ENCODE measurements around the gene ADCK1. TPM values are rescaled to one million over a fixed set of nuclear protein-coding genes. Genes with fewer than 3 reads are reported as not detected.

ADCK1 gene
- total and polyA plus RNA-seq, 2 donors (not counting 3 experiments of a cell fraction or from before 2014, with no cell fraction given) = 4.2 to 6.9 TPM

GRCh38 chr14:77892381-77892871 is 92.5 kb downstream of the ADCK1 start:
- dilution Hi-C loops (cut with MboI; ENCODE audit: extremely low pct_ligation_motif_present, low sequenced_read_pairs) = no loop called here
- no peak overlapping the region for H3K4me2 ChIP-seq (ENCODE audit: insufficient read depth, low read length)
- CTCF ChIA-PET = no interaction called here
- H3K4me1 ChIP-seq (ENCODE audit: control insufficient read depth, extremely low read depth, insufficient read depth, low read length) = no peaks in the 10 kb centered on the region
- no peak overlapping the region for H3K9ac ChIP-seq (replicated peaks; ENCODE audit: extremely low read depth, insufficient read depth, low read length)
- BruUV-seq (replicated peaks) = no TSS peak
- POLR2A ChIA-PET = no interaction called here
- TF ChIP-seq FOS (IDR thresholded peaks at IDR 0.05; ENCODE audit: borderline replicate concordance, insufficient read depth, low read length) (no peak), EZH2 (IDR thresholded peaks at IDR 0.05; ENCODE audit: borderline replicate concordance, low read depth, low read length, severe bottlenecking) (no peak), GATA2 (IDR thresholded peaks at IDR 0.05; ENCODE audit: insufficient read depth, insufficient read length, low read depth, low read length) (no peak)
- DNase-seq (ENCODE audit: low read depth, low spot score) (no peak), FAIRE-seq (no peak)
- no peaks in the 10 kb centered on the region for H3K79me2 ChIP-seq (ENCODE audit: control insufficient read depth, insufficient read depth, low read length)
- no peaks in the 10 kb centered on the region for H3K27me3 ChIP-seq (ENCODE audit: control insufficient read depth in 2 of 2, insufficient read depth in 2 of 2, low read length in 2 of 2)
- H2AFZ ChIP-seq (ENCODE audit: low read depth, low read length) = no peak overlapping the region
- no peaks in the 10 kb centered on the region for H4K20me1 ChIP-seq (replicated peaks; ENCODE audit: control insufficient read depth, extremely low read depth, insufficient read depth, low read length)
- no peak overlapping the region for H3K27ac ChIP-seq (ENCODE audit: insufficient read depth, low read depth, low read length)
- no peaks in the 10 kb centered on the region for H3K9me1 ChIP-seq (replicated peaks; ENCODE audit: control insufficient read depth, extremely low read depth, insufficient read depth, low read length)
- no peak overlapping the region for H3K4me3 ChIP-seq (replicated peaks in 1 of 3; ENCODE audit: insufficient read depth in 1 of 3, low read depth in 1 of 3, low read length in 3 of 3)
- H3K9me3 ChIP-seq (replicated peaks; ENCODE audit: control insufficient read depth, insufficient read depth, low read length) = no peaks in the 10 kb centered on the region
- intact Hi-C loops (cut with micrococcal nuclease) = no loop called here
- no peaks in the 10 kb centered on the region for H3K36me3 ChIP-seq (ENCODE audit: control insufficient read depth in 2 of 2, extremely low read depth in 1 of 2, insufficient read depth in 2 of 2, low read length in 2 of 2)

DNA sequence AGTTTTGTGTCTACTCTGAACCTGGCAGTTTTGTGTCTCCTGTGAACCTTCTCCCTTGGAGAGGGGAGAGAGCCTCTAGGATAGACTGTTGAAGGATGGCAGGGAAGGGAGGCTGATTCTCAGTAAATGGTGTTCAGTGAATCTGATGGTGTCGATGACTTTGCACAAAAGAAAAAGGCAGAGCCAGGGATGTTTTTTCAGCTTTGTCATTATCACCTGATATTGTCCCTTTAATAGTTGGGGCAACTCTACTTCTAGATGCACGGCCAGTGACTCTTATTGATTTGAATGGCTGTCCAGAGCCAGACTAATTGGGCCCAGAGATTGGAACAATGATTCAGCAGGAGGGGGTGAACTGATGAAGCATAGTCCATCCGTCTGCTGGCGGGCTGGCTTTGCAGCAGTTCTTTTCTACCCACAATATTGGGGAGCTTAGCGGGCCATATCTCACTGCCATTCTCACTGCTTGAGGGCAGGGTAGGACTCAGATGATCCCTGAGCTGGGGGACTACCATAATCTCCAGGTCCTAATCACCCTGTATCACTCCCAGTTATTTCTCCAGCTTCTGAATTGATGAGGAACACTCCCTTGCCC is 93.1 kb downstream of the ADCK1 start:
- Histone ChIP-seq H2AFZ (ENCODE audit: low read depth, low read length) (no peak overlapping the region), H3K9ac (replicated peaks; ENCODE audit: extremely low read depth, insufficient read depth, low read length) (no peak overlapping the region), H3K9me3 (replicated peaks; ENCODE audit: control insufficient read depth, insufficient read depth, low read length) (no peaks in the 10 kb centered on the region), H3K27me3 (ENCODE audit: control insufficient read depth in 2 of 2, insufficient read depth in 2 of 2, low read length in 2 of 2) (no peaks in the 10 kb centered on the region), H3K79me2 (ENCODE audit: control insufficient read depth, insufficient read depth, low read length) (no peaks in the 10 kb centered on the region), H3K4me2 (ENCODE audit: insufficient read depth, low read length) (no peak overlapping the region), H3K4me3 (replicated peaks in 1 of 3; ENCODE audit: insufficient read depth in 1 of 3, low read depth in 1 of 3, low read length in 3 of 3) (no peak overlapping the region), H4K20me1 (replicated peaks; ENCODE audit: control insufficient read depth, extremely low read depth, insufficient read depth, low read length) (no peaks in the 10 kb centered on the region), H3K9me1 (replicated peaks; ENCODE audit: control insufficient read depth, extremely low read depth, insufficient read depth, low read length) (no peaks in the 10 kb centered on the region), H3K36me3 (ENCODE audit: control insufficient read depth in 2 of 2, extremely low read depth in 1 of 2, insufficient read depth in 2 of 2, low read length in 2 of 2) (no peaks in the 10 kb centered on the region), H3K4me1 (ENCODE audit: control insufficient read depth, extremely low read depth, insufficient read depth, low read length) (no peaks in the 10 kb centered on the region), H3K27ac (ENCODE audit: insufficient read depth, low read depth, low read length) (no peak overlapping the region)
- BruUV-seq (replicated peaks) = no TSS peak
- ChIA-PET CTCF (no interaction called here), POLR2A (no interaction called here)
- FAIRE-seq = no peak
- dilution Hi-C loops (cut with MboI; ENCODE audit: extremely low pct_ligation_motif_present, low sequenced_read_pairs) (no loop called here), intact Hi-C loops (cut with micrococcal nuclease) (no loop called here)
- no peak for DNase-seq (ENCODE audit: low read depth, low spot score)
- TF ChIP-seq JUN (IDR thresholded peaks at IDR 0.05; ENCODE audit: borderline replicate concordance, insufficient read depth, insufficient read length, low read depth) (no peak), GATA2 (IDR thresholded peaks at IDR 0.05; ENCODE audit: insufficient read depth, insufficient read length, low read depth, low read length) (no peak), MAX (IDR thresholded peaks at IDR 0.05; ENCODE audit: insufficient read depth, insufficient read length) (no peak), MYC (IDR thresholded peaks at IDR 0.05; ENCODE audit: low read depth, low read length) (no peak), POLR2AphosphoS5 (IDR thresholded peaks at IDR 0.05; ENCODE audit: insufficient read depth, low read depth, low read length) (no peak), FOS (IDR thresholded peaks at IDR 0.05; ENCODE audit: borderline replicate concordance, insufficient read depth, low read length) (no peak), POLR2A (IDR thresholded peaks at IDR 0.05; ENCODE audit: low read depth, low read length) (no peak), EZH2 (IDR thresholded peaks at IDR 0.05; ENCODE audit: borderline replicate concordance, low read depth, low read length, severe bottlenecking) (no peak), CTCF (IDR thresholded peaks at IDR 0.05; ENCODE audit: extremely low read depth in 1 of 2, insufficient read depth in 1 of 2, low read depth in 1 of 2, low read length in 2 of 2) (no peak)
